IPS DF 19.7 (cell line): ENCODE data around the gene APOF.
A peak's percentile ranks its signal among the peaks of the same experiment; 100 is the strongest.
"Not testable (repeated sequence)": the region's sequence is repeated elsewhere in the genome, so short reads cannot be mapped to it uniquely, and the experiment has no call there.

Experiments used
- DNase-seq: peaks from one replicate; pipeline ENCODE4 v3.0.0-alpha.2; 2013; ENCODE audit warnings: low read depth, low spot score

The APOF gene

GRCh38 chr12:56332512-56333196, 30.0 kb downstream of the APOF start:
- DNase-seq: no peak

- no peak for DNase-seq
Observed at GRCh38 chr12:56330936-56331490, 31.6 kb downstream of the APOF start.

- DNase-seq: no peak
Observed at GRCh38 chr12:56326533-56326932, 36.1 kb downstream of the APOF start.

- DNase-seq: no peak
Observed at GRCh38 chr12:56326126-56326525, 36.5 kb downstream of the APOF start.

GRCh38 chr12:56324206-56324605, 38.5 kb downstream of the APOF start:
- DNase-seq: no peak

- not testable (repeated sequence) for DNase-seq
Observed at GRCh38 chr12:56321610-56322009, 41.0 kb downstream of the APOF start.

- DNase-seq: no peak
Observed at GRCh38 chr12:56321027-56321426, 41.6 kb downstream of the APOF start.

GRCh38 chr12:56317675-56318074, 45.0 kb downstream of the APOF start:
- no peak for DNase-seq

GRCh38 chr12:56315622-56316473, 46.8 kb downstream of the APOF start, which contains the start of gene CNPY2:
Gene CNPY2, minus strand, starts transcription at chr12:56315988. Its CDS starts 771 bp downstream, at chr12:56315217.
- peak; percentile 97 for DNase-seq

- no peak for DNase-seq
Observed at GRCh38 chr12:56315249-56315621, 47.4 kb downstream of the APOF start.

- no peak for DNase-seq
Observed at GRCh38 chr12:56311003-56311402, 51.7 kb downstream of the APOF start.
